GM23338 (cell line): ENCODE measurements around the gene YPEL4. TPM values are rescaled to one million over a fixed set of nuclear protein-coding genes. Genes with fewer than 3 reads are reported as not detected.

Experiments used
- ATAC-seq: fragments of 200-7000 bp; cut with Tn5 transposase; 3 replicates; pipeline ENCODE4 v1.9.1; 2020
- DNase-seq: peaks from one replicate; pipeline ENCODE4 v3.0.0-alpha.2; 2015; ENCODE audit warnings: low spot score
- H2AFZ ChIP-seq: fragments of 200-600 bp; sonication (generic); 2 replicates; pipeline ENCODE4 v1.8.0; 2016; ENCODE audit warnings: antibody characterized with exemption, mild to moderate bottlenecking, moderate library complexity
- H3F3A ChIP-seq: fragments of 200-600 bp; sonication (generic); replicated peaks from 2 replicates; pipeline ENCODE4 v1.8.0; 2017; ENCODE audit warnings: antibody characterized with exemption, mixed run types, low read depth
- H3K27ac ChIP-seq: fragments of 200-600 bp; sonication (generic); 2 replicates; pipeline ENCODE4 v1.6.1; 2016; ENCODE audit warnings: low read depth
- H3K27me3 ChIP-seq: fragments of 200-600 bp; sonication (generic); 2 replicates; pipeline ENCODE4 v1.8.0; 2016; ENCODE audit warnings: mild to moderate bottlenecking, mixed run types, moderate library complexity; ENCODE audit not compliant: insufficient read depth
- H3K36me3 ChIP-seq: fragments of 200-600 bp; sonication (generic); 2 replicates; pipeline ENCODE4 v1.8.0; 2016; ENCODE audit warnings: mild to moderate bottlenecking; ENCODE audit not compliant: insufficient read depth
- H3K4me1 ChIP-seq: fragments of 200-600 bp; sonication (generic); 2 replicates; pipeline ENCODE4 v1.8.0; 2016; ENCODE audit warnings: mild to moderate bottlenecking, moderate library complexity; ENCODE audit not compliant: insufficient read depth
- H3K4me2 ChIP-seq: fragments of 200-600 bp; sonication (generic); 2 replicates; pipeline ENCODE4 v1.7.1; 2017; ENCODE audit warnings: mixed run types
- H3K4me3 ChIP-seq: fragments of 200-600 bp; sonication (generic); 2 replicates; pipeline ENCODE4 v1.6.1; 2016; ENCODE audit warnings: mixed run types
- H3K79me2 ChIP-seq: fragments of 200-600 bp; sonication (generic); replicated peaks from 2 replicates; pipeline ENCODE4 v1.8.0; 2017; ENCODE audit warnings: mild to moderate bottlenecking; ENCODE audit not compliant: insufficient read depth
- H3K9me2 ChIP-seq: fragments of 200-600 bp; sonication (generic); 2 replicates; pipeline ENCODE4 v1.8.0; 2017; ENCODE audit not compliant: insufficient read depth
- H4K20me1 ChIP-seq: fragments of 200-600 bp; sonication (generic); replicated peaks from 2 replicates; pipeline ENCODE4 v1.8.0; 2017; ENCODE audit warnings: mild to moderate bottlenecking; ENCODE audit not compliant: insufficient read depth
- H3K27ac Mint-ChIP-seq: 2 replicates; pipeline ENCODE4 v1.8.0; 2020; ENCODE audit warnings: inconsistent platforms, mild to moderate bottlenecking, moderate library complexity, mixed read lengths
- H3K27me3 Mint-ChIP-seq: 3 replicates; pipeline ENCODE4 v1.8.0; 2022; ENCODE audit warnings: low read depth, mild to moderate bottlenecking, moderate library complexity, mixed read lengths, inconsistent platforms; ENCODE audit not compliant: insufficient read depth, poor library complexity
- H3K36me3 Mint-ChIP-seq: 3 replicates; pipeline ENCODE4 v1.8.0; 2021; ENCODE audit warnings: low read depth, mild to moderate bottlenecking, inconsistent platforms, moderate library complexity, mixed read lengths
- H3K4me1 Mint-ChIP-seq: 3 replicates; pipeline ENCODE4 v1.8.0; 2020; ENCODE audit warnings: mild to moderate bottlenecking, inconsistent platforms, mixed read lengths
- H3K4me3 Mint-ChIP-seq: 3 replicates; pipeline ENCODE4 v1.8.0; 2021; ENCODE audit warnings: moderate library complexity, mild to moderate bottlenecking, inconsistent platforms, mixed read lengths
- H3K9me3 Mint-ChIP-seq: 3 replicates; pipeline ENCODE4 v1.8.0; 2020; ENCODE audit warnings: moderate library complexity, mild to moderate bottlenecking, inconsistent platforms, mixed read lengths
- CREB1 ChIP-seq: fragments of 250-450 bp; sonication (Bioruptor Pico); IDR thresholded peaks from 2 replicates; pipeline ENCODE4 v1.5.0; 2020; ENCODE audit warnings: low read depth, mild to moderate bottlenecking, moderate library complexity
- EZH2phosphoT487 ChIP-seq: fragments of 200-600 bp; sonication (generic); IDR thresholded peaks from one replicate; pipeline ENCODE4 v1.8.1; 2018; ENCODE audit warnings: antibody characterized with exemption; ENCODE audit not compliant: unreplicated experiment
- NANOG ChIP-seq: IDR thresholded peaks from 2 replicates; pipeline ENCODE4 v1.6.1; 2016; ENCODE audit warnings: antibody characterized with exemption, borderline replicate concordance
- ZNF114 ChIP-seq: fragments of 250-450 bp; sonication (Bioruptor Pico); IDR thresholded peaks from 2 replicates; pipeline ENCODE4 v1.5.0; 2020; ENCODE audit warnings: mild to moderate bottlenecking, moderate library complexity
- polyA plus RNA-seq: library from polyadenylated mRNA; unstranded; fragments of >200 nt; fragmentation: Nextera tagmentation; extraction: Ambion mirVana; gene quantifications from 2 replicates; pipeline ENCODE4 v1.2.1, GENCODE V29; 2016
- total RNA-seq: library from RNA; depleted of rRNA; stranded (reverse); fragments of >200 nt; shearing (Covaris generic); gene quantifications from 2 replicates; pipeline ENCODE4 v1.2.3, GENCODE V29; 2014
- TF ChIP-seq, protein P1 (sequence below): IDR thresholded peaks from one replicate; pipeline ENCODE4 v1.6.1; 2018; ENCODE audit warnings: antibody characterized with exemption; ENCODE audit not compliant: unreplicated experiment
- TF ChIP-seq, protein P2 (sequence below), 2 experiments: fragments of 200-600 bp in 1 of 2; sonication (generic) in 1 of 2; conservative IDR thresholded peaks; 2 replicates each; pipeline versions ENCODE4 v1.5.1 to v1.6.1; 2016 to 2017; ENCODE audit warnings: antibody characterized with exemption in 2 of 2, low read depth in 2 of 2, mild to moderate bottlenecking in 2 of 2, moderate library complexity in 1 of 2

The YPEL4 gene
- total and polyA plus RNA-seq, 2 experiments from 2014 or later = 1.1 TPM; not detected in 1

DNA sequence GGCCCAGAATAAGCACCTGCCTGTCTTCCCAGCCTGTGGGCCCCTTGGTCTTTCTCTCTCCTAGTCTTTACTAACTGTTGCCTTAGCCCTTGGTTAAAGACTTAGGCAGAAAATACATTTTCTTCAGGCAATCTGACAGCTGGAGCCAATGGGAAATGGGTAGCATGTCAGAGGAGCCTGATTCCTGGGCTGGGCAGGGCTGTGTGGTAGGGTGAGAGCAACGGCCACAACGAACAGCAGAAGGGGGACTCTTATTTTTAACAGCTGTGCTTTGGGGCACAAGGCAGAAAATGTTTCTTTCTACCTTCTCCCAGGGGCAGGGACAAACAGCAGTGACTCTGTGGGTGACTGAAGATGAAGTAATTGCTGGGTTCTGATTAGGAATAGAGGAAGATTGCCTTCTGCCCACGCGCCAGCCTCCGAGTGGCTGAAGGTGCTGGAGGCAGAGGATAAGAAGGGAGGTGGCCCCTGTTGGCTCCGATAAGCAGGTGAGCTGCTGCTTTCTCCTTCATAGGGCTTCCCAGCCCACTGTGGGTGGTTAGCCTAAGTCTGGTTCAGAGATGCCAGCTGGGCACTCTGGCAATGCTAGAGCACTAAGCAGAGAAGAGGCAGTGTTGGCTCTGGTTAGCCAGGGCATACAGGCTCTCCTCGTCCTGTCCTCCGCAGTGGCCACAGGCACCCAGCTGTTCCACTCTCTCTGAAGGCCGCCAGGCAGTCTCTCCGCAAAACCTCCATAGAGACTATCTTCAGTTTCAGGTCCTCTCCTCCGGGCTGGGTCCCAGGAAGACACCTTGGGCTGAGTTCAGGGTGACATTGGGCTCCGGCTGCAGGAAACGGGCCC is 1.5 kb downstream of the YPEL4 start (continued):
- TF ChIP-seq, protein P1, sequence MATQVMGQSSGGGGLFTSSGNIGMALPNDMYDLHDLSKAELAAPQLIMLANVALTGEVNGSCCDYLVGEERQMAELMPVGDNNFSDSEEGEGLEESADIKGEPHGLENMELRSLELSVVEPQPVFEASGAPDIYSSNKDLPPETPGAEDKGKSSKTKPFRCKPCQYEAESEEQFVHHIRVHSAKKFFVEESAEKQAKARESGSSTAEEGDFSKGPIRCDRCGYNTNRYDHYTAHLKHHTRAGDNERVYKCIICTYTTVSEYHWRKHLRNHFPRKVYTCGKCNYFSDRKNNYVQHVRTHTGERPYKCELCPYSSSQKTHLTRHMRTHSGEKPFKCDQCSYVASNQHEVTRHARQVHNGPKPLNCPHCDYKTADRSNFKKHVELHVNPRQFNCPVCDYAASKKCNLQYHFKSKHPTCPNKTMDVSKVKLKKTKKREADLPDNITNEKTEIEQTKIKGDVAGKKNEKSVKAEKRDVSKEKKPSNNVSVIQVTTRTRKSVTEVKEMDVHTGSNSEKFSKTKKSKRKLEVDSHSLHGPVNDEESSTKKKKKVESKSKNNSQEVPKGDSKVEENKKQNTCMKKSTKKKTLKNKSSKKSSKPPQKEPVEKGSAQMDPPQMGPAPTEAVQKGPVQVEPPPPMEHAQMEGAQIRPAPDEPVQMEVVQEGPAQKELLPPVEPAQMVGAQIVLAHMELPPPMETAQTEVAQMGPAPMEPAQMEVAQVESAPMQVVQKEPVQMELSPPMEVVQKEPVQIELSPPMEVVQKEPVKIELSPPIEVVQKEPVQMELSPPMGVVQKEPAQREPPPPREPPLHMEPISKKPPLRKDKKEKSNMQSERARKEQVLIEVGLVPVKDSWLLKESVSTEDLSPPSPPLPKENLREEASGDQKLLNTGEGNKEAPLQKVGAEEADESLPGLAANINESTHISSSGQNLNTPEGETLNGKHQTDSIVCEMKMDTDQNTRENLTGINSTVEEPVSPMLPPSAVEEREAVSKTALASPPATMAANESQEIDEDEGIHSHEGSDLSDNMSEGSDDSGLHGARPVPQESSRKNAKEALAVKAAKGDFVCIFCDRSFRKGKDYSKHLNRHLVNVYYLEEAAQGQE = no peak
- no peak for TF ChIP-seq CREB1
- TF ChIP-seq NANOG = no peak
- TF ChIP-seq, protein P2, sequence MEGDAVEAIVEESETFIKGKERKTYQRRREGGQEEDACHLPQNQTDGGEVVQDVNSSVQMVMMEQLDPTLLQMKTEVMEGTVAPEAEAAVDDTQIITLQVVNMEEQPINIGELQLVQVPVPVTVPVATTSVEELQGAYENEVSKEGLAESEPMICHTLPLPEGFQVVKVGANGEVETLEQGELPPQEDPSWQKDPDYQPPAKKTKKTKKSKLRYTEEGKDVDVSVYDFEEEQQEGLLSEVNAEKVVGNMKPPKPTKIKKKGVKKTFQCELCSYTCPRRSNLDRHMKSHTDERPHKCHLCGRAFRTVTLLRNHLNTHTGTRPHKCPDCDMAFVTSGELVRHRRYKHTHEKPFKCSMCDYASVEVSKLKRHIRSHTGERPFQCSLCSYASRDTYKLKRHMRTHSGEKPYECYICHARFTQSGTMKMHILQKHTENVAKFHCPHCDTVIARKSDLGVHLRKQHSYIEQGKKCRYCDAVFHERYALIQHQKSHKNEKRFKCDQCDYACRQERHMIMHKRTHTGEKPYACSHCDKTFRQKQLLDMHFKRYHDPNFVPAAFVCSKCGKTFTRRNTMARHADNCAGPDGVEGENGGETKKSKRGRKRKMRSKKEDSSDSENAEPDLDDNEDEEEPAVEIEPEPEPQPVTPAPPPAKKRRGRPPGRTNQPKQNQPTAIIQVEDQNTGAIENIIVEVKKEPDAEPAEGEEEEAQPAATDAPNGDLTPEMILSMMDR (conservative IDR thresholded peaks at IDR 0.05; ENCODE audit: low read depth in 2 of 2) = no peak
- no peak for TF ChIP-seq EZH2phosphoT487

DNA sequence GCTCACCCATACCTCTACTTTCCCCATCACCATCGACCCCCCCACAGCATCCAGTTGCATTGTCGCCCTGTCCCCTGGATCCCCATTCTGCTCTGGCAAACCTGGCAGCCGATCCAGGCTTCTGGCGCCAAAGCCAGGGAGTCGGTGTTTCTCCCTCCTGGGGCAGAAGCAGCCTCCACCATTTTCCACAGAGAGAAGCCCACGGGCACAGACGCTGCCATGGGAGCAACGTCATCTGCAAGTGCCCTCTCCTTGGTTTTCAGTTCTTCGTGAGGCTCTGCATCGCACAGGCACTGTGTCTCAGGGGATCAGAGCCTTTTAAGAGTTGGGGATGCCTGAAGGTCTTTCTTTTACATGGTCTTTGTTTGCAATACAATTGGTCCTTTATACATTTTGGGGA is 2.3 kb downstream of the YPEL4 start:
- Histone ChIP-seq H3K4me1 (peaks cover 71% of the 10 kb centered on the region), H3K4me3 (peak overlapping the region; percentile 73), H3K9me2 (peaks cover 10% of the 10 kb centered on the region), H3F3A (peaks cover 64% of the 10 kb centered on the region), H3K79me2 (peaks cover 9% of the 10 kb centered on the region), H2AFZ (no peak overlapping the region), H4K20me1 (peaks cover 28% of the 10 kb centered on the region), H3K27me3 (peaks cover 23% of the 10 kb centered on the region), H3K4me2 (peak overlapping the region; percentile 98), H3K36me3 (peaks cover 6% of the 10 kb centered on the region; the same call in 1 of the 2 replicates), H3K27ac (peak overlapping the region; percentile 83)
- Mint-ChIP-seq H3K27ac (peak overlapping the region; percentile 76; the same call in 1 of the 2 replicates), H3K27me3 (peaks cover 64% of the 10 kb centered on the region), H3K4me1 (peaks cover 87% of the 10 kb centered on the region), H3K4me3 (peak overlapping the region; percentile 73), H3K9me3 (peaks cover 13% of the 10 kb centered on the region), H3K36me3 (peaks cover 16% of the 10 kb centered on the region)
- DNase-seq (peak; percentile 59), ATAC-seq (peak; percentile 12)
- TF ChIP-seq ZNF114 (CRISPR knock-in tag) = no peak
- peak; percentile 82 for TF ChIP-seq CREB1
